ENCODE measurements around the gene STK39. TPM values are rescaled to one million over a fixed set of nuclear protein-coding genes. Genes with fewer than 3 reads are reported as not detected.

Gene STK39
- total RNA-seq, 1 experiment from 2014 or later, result 15.9 TPM

GRCh38 chr2:168245074-168245825 lies 2.1 kb downstream of the STK39 start:
- ChIA-PET POLR2A (ENCODE audit: low non-redundant PET) (no interaction called here), CTCF (no interaction called here)
- TF ChIP-seq CTCF (conservative IDR thresholded peaks at IDR 0.05; ENCODE audit: low read depth, low read length), result no peak
- no peak for TF ChIP-seq EZH2 (IDR thresholded peaks at IDR 0.05; ENCODE audit: borderline replicate concordance, low read depth, low read length, poor library complexity, severe bottlenecking)
- Histone ChIP-seq H3K4me1 (ENCODE audit: insufficient read depth, low read length, poor library complexity, severe bottlenecking) (peaks cover 12% of the 10 kb centered on the region), H3K9me3 (ENCODE audit: low read depth, low read length, poor library complexity, severe bottlenecking) (no peaks in the 10 kb centered on the region), H3K27me3 (replicated peaks; ENCODE audit: insufficient read depth, low read depth, low read length, poor library complexity) (no peaks in the 10 kb centered on the region), H3K27ac (ENCODE audit: low read depth, low read length, poor library complexity, severe bottlenecking) (no peak overlapping the region), H3K4me3 (ENCODE audit: low read depth, low read length, poor library complexity, severe bottlenecking) (no peak overlapping the region), H3K36me3 (ENCODE audit: insufficient read depth, low read length, poor library complexity, severe bottlenecking) (no peaks in the 10 kb centered on the region)
- no TSS peak for BruUV-seq (replicated peaks)
- intact Hi-C loops (cut with micrococcal nuclease; ENCODE audit: unreplicated experiment), result loop anchor here (5.0 kb wide), 1 partner anchor 108 kb away; no protein-coding TSS in a partner anchor
- DNase-seq (ENCODE audit: low spot score), result no peak

- intact Hi-C loops (cut with micrococcal nuclease; ENCODE audit: unreplicated experiment), result no loop called here
- ChIA-PET POLR2A (ENCODE audit: low non-redundant PET) (no interaction called here), CTCF (no interaction called here)
- TF ChIP-seq EZH2 (IDR thresholded peaks at IDR 0.05; ENCODE audit: borderline replicate concordance, low read depth, low read length, poor library complexity, severe bottlenecking) (no peak), CTCF (conservative IDR thresholded peaks at IDR 0.05; ENCODE audit: low read depth, low read length) (no peak)
- Histone ChIP-seq H3K27me3 (replicated peaks; ENCODE audit: insufficient read depth, low read depth, low read length, poor library complexity) (no peaks in the 10 kb centered on the region), H3K4me3 (ENCODE audit: low read depth, low read length, poor library complexity, severe bottlenecking) (no peak overlapping the region), H3K36me3 (ENCODE audit: insufficient read depth, low read length, poor library complexity, severe bottlenecking) (no peaks in the 10 kb centered on the region), H3K4me1 (ENCODE audit: insufficient read depth, low read length, poor library complexity, severe bottlenecking) (peaks cover 12% of the 10 kb centered on the region), H3K27ac (ENCODE audit: low read depth, low read length, poor library complexity, severe bottlenecking) (no peak overlapping the region), H3K9me3 (ENCODE audit: low read depth, low read length, poor library complexity, severe bottlenecking) (no peaks in the 10 kb centered on the region)
- BruUV-seq (replicated peaks), result no TSS peak
- DNase-seq (ENCODE audit: low spot score), result peak; percentile 24
These were observed 3.1 kb downstream of the STK39 start for GRCh38 chr2:168244318-168244717.

GRCh38 chr2:168243061-168243460 lies 4.3 kb downstream of the STK39 start:
- BruUV-seq (replicated peaks), result no TSS peak
- H3K27me3 ChIP-seq (replicated peaks; ENCODE audit: insufficient read depth, low read depth, low read length, poor library complexity), result no peaks in the 10 kb centered on the region
- no peaks in the 10 kb centered on the region for H3K36me3 ChIP-seq (ENCODE audit: insufficient read depth, low read length, poor library complexity, severe bottlenecking)
- H3K4me1 ChIP-seq (ENCODE audit: insufficient read depth, low read length, poor library complexity, severe bottlenecking), result peaks cover 12% of the 10 kb centered on the region
- H3K9me3 ChIP-seq (ENCODE audit: low read depth, low read length, poor library complexity, severe bottlenecking), result no peaks in the 10 kb centered on the region
- H3K27ac ChIP-seq (ENCODE audit: low read depth, low read length, poor library complexity, severe bottlenecking), result no peak overlapping the region
- intact Hi-C loops (cut with micrococcal nuclease; ENCODE audit: unreplicated experiment), result no loop called here
- DNase-seq (ENCODE audit: low spot score), result no peak
- H3K4me3 ChIP-seq (ENCODE audit: low read depth, low read length, poor library complexity, severe bottlenecking), result no peak overlapping the region
- POLR2A ChIA-PET (ENCODE audit: low non-redundant PET), result no interaction called here
- TF ChIP-seq EZH2 (IDR thresholded peaks at IDR 0.05; ENCODE audit: borderline replicate concordance, low read depth, low read length, poor library complexity, severe bottlenecking), result no peak
- TF ChIP-seq CTCF (conservative IDR thresholded peaks at IDR 0.05; ENCODE audit: low read depth, low read length), result no peak
- CTCF ChIA-PET, result no interaction called here

Data from A673 (cell line).